Mucosa of stomach (tissue), 1 donor: Measurements from ENCODE around the gene GARRE1.
"Not testable (repeated sequence)": the region's sequence is repeated elsewhere in the genome, so short reads cannot be mapped to it uniquely, and the experiment has no call there.

Source experiments
- H3K27me3 ChIP-seq: one replicate; pipeline ENCODE4 v1.7.0; 2013; ENCODE audit warnings: mild to moderate bottlenecking, low read length; ENCODE audit not compliant: control insufficient read depth, insufficient read depth
- H3K36me3 ChIP-seq: one replicate; pipeline ENCODE4 v1.7.0; 2013; ENCODE audit warnings: low read length; ENCODE audit not compliant: control insufficient read depth, insufficient read depth
- H3K4me1 ChIP-seq: one replicate; pipeline ENCODE4 v1.7.0; 2013; ENCODE audit warnings: mild to moderate bottlenecking, low read length; ENCODE audit not compliant: control insufficient read depth, insufficient read depth
- H3K4me3 ChIP-seq: one replicate; pipeline ENCODE4 v1.7.0; 2013; ENCODE audit warnings: low read length
- H3K9ac ChIP-seq: one replicate; pipeline ENCODE4 v1.7.0; 2013; ENCODE audit warnings: mild to moderate bottlenecking, low read length, moderate library complexity
- H3K9me3 ChIP-seq: one replicate; pipeline ENCODE4 v1.7.0; 2013; ENCODE audit warnings: mild to moderate bottlenecking, low read length, moderate library complexity; ENCODE audit not compliant: control insufficient read depth
- donor health status: Pancreatic carcinoma.

Gene GARRE1

GRCh38 chr19:34254046-34254697 lies at the start of gene GARRE1:
Gene GARRE1, plus strand, starts transcription at chr19:34254554. Its CDS starts 45,920 bp downstream, at chr19:34300474.
- peak within 1 kb of the TSS; percentile 82 for H3K4me3 ChIP-seq
- no peaks in the 10 kb centered on the region for H3K9me3 ChIP-seq
- peak within 1 kb of the TSS; percentile 97 for H3K9ac ChIP-seq
- peaks cover 4% of the 10 kb centered on the region for H3K4me1 ChIP-seq
- H3K27me3 ChIP-seq: no peaks in the 10 kb centered on the region
- no peaks in the 10 kb centered on the region for H3K36me3 ChIP-seq

- not testable (repeated sequence) for H3K4me3 ChIP-seq, H3K4me1 ChIP-seq, H3K27me3 ChIP-seq, H3K36me3 ChIP-seq, H3K9me3 ChIP-seq, H3K9ac ChIP-seq
Measured at GRCh38 chr19:34205324-34205723, 49.0 kb upstream of the GARRE1 start.

GRCh38 chr19:34208291-34208884 lies 46.0 kb upstream of the GARRE1 start:
- H3K9me3 ChIP-seq: no peaks in the 10 kb centered on the region
- no peak overlapping the region for H3K4me3 ChIP-seq
- no peaks in the 10 kb centered on the region for H3K36me3 ChIP-seq
- no peaks in the 10 kb centered on the region for H3K27me3 ChIP-seq
- H3K9ac ChIP-seq: no peak overlapping the region
- H3K4me1 ChIP-seq: no peaks in the 10 kb centered on the region

GRCh38 chr19:34209726-34210125 lies 44.6 kb upstream of the GARRE1 start:
- Histone ChIP-seq H3K9me3 (no peaks in the 10 kb centered on the region), H3K27me3 (no peaks in the 10 kb centered on the region), H3K4me1 (no peaks in the 10 kb centered on the region), H3K4me3 (no peak overlapping the region), H3K9ac (no peak overlapping the region), H3K36me3 (no peaks in the 10 kb centered on the region)

GRCh38 chr19:34213283-34213682 lies 41.1 kb upstream of the GARRE1 start:
- Histone ChIP-seq H3K4me1 (peaks cover 5% of the 10 kb centered on the region), H3K27me3 (no peaks in the 10 kb centered on the region), H3K4me3 (no peak overlapping the region), H3K9me3 (no peaks in the 10 kb centered on the region), H3K36me3 (no peaks in the 10 kb centered on the region), H3K9ac (no peak overlapping the region)

GRCh38 chr19:34214040-34214439 lies 40.3 kb upstream of the GARRE1 start:
- H3K27me3 ChIP-seq: no peaks in the 10 kb centered on the region
- peaks cover 9% of the 10 kb centered on the region for H3K4me1 ChIP-seq
- H3K9me3 ChIP-seq: no peaks in the 10 kb centered on the region
- no peak overlapping the region for H3K9ac ChIP-seq
- H3K36me3 ChIP-seq: no peaks in the 10 kb centered on the region
- no peak overlapping the region for H3K4me3 ChIP-seq

- no peaks in the 10 kb centered on the region for H3K27me3 ChIP-seq
- peaks cover 9% of the 10 kb centered on the region for H3K4me1 ChIP-seq
- H3K4me3 ChIP-seq: no peak overlapping the region
- no peak overlapping the region for H3K9ac ChIP-seq
- no peaks in the 10 kb centered on the region for H3K36me3 ChIP-seq
- no peaks in the 10 kb centered on the region for H3K9me3 ChIP-seq
Measured at GRCh38 chr19:34215006-34215665, 39.2 kb upstream of the GARRE1 start.

GRCh38 chr19:34215666-34216038 lies 38.7 kb upstream of the GARRE1 start:
- H3K27me3 ChIP-seq: no peaks in the 10 kb centered on the region
- no peak overlapping the region for H3K9ac ChIP-seq
- no peaks in the 10 kb centered on the region for H3K9me3 ChIP-seq
- H3K36me3 ChIP-seq: no peaks in the 10 kb centered on the region
- peaks cover 9% of the 10 kb centered on the region for H3K4me1 ChIP-seq
- H3K4me3 ChIP-seq: no peak overlapping the region

- H3K36me3 ChIP-seq, H3K4me3 ChIP-seq, H3K27me3 ChIP-seq, H3K9me3 ChIP-seq, H3K4me1 ChIP-seq, H3K9ac ChIP-seq: not testable (repeated sequence)
Measured at GRCh38 chr19:34216745-34217219, 37.6 kb upstream of the GARRE1 start.

- no peaks in the 10 kb centered on the region for H3K9me3 ChIP-seq
- H3K9ac ChIP-seq: no peak overlapping the region
- H3K4me3 ChIP-seq: no peak overlapping the region
- H3K36me3 ChIP-seq: peaks cover 7% of the 10 kb centered on the region
- H3K4me1 ChIP-seq: peaks cover 9% of the 10 kb centered on the region
- H3K27me3 ChIP-seq: no peaks in the 10 kb centered on the region
Measured at GRCh38 chr19:34217952-34218817, 36.2 kb upstream of the GARRE1 start.

- Histone ChIP-seq H3K4me1 (peaks cover 9% of the 10 kb centered on the region), H3K9ac (no peak overlapping the region), H3K4me3 (no peak overlapping the region), H3K36me3 (peaks cover 7% of the 10 kb centered on the region), H3K27me3 (no peaks in the 10 kb centered on the region), H3K9me3 (no peaks in the 10 kb centered on the region)
Measured at GRCh38 chr19:34218818-34219164, 35.6 kb upstream of the GARRE1 start.
